Measurements from ENCODE around the gene MB21D2.

MB21D2 gene

DNA sequence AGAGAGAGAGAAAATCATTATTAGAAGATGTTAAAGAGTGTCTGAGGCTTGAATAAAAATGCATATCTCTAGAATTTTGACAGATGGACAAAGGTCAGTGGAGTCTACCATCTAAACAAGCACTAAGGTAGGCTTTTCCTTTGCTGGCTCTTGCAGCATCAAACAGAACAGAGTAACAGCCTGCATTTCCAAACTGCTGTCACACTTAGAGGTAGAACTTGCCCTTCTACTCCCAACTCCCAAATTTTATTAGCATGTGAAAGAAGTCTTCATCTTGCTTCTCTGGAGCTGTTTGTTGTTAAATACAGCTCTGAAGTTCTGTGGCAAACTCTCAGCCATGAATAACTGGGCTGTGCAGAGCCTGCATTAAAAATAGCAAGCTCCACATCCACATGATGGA is 4.1 kb upstream of the MB21D2 start:
- ATAC-seq (no peak), DNase-seq (no peak)

DNA sequence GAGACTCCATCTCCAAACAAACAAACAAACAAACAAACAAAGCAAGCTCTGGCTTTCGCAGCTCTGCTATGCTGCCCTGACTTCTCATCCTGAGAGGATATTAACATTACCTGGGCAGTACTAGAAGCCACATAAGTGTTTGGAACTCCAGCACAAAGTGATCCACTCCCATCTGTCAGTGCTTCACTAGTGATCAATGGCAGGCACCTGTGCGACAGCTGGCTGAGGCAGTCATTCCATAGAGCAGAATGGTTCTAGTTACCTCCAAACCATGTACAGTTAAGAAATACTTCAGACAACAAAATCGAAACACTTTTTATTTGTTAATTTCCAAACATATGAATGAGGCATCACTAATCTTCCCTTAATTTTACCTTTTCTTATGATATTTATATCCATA is 2.8 kb upstream of the MB21D2 start:
- DNase-seq (no peak), ATAC-seq (no peak)

DNA sequence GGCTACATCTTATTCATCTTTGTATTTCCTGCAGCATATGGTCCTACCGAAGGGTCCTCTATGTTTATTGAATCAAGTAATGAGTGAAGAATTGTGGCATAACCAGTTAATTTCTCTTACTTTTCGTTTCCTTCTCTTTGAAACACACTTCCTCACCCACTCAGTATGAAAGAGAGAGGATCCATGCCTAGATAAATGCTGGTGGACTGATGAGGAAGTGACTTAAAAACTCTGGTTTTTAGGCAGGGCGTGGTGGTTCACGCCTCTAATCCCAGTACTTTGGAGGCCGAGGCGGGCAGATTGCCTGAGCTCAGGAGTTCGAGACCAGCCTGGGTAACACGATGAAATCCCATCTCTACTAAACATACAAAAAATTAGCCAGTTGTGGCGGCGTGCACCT is 2.2 kb upstream of the MB21D2 start:
- DNase-seq (no peak), ATAC-seq (no peak)

DNA sequence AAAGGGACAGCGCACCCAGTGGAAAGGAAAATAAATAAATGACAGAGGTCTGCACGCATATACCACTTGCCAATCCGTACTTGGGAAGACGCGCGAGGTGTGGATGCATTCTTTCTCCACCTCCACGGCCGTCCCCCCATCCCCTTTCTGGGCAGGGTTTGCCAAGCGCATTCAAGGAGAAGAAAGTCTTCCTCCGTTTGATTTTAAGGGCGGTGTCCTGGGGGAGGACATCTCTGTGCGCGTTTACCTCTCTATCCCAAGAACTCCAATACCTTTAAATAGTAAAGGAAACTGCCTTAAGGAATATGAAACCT is 576 bp upstream of the MB21D2 start:
- ATAC-seq: no peak

DNA sequence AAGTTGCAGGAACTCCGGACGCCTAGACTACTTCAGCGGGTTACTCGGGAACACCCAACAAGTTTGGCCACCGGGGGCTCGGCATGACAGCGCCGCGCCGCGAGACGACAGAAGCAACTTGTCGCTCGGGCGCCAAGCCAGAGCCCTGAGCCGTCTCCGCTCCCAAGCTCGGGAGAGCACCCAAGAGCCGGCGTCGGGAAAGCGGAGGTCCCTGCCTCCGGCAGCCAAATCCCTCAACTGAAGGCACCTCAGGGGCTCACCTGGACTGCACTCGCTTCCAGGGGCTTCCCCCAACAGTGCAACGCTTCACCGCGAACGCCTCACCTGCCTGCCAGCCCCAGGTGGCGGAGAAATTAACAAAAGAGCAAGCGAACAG is 640 bp downstream of the MB21D2 start:
- ATAC-seq (peak; percentile 9), DNase-seq (peak; percentile 37)

More for the DNA sequence above, 576 bp upstream of the MB21D2 start:
- DNase-seq: no peak

DNA sequence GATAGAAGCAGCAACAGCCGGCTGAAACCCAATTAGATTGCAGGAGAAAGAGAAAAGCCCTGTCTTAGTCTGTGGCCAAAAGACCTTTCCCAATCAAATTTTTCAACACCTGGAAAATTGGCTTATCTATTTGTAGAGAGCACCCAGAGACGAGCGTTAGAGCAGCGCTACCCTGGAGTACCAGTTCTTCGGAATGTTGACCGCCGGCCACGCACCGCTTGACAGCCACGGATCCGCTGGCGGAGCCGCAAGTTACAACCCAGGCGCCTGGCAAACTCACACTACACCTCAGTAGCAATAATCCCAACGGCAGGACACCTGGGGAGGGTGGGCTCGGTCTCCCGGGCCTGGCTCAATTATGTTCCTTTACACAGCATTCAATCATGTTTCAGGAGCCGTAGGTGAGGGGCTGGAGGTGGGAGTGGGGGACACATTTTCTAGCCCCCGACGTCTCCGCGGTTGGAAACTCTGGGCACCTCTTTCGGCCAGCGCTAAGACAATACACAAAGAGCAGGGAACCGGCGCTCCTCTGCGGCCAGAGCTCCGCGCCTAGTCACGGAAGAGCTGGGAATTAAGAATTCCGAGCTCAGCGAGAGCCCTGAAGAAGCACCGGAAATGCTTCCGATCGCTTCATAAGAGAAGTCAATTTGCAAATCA is 1.2 kb downstream of the MB21D2 start:
- peak; percentile 13 for DNase-seq
- ATAC-seq: no peak

DNA sequence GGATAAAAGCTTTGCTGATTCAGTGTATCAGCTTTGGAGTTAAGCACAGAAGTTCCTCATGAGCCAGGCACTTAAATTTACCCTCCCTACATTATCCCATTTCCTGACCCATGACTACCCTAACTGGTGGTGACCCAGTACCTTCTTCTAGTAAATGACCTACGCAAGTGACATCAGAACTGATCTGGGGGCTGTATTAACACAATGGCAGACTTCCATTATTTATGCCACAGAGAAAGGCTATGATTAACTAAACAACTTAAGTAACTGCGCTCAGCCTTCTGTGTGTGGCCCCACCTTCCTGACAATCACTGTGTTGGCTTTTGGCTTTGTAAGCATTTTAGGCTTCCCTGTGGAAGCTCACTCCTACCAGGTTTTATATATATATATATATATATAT is 1.9 kb downstream of the MB21D2 start:
- ATAC-seq: no peak
- DNase-seq: no peak

DNA sequence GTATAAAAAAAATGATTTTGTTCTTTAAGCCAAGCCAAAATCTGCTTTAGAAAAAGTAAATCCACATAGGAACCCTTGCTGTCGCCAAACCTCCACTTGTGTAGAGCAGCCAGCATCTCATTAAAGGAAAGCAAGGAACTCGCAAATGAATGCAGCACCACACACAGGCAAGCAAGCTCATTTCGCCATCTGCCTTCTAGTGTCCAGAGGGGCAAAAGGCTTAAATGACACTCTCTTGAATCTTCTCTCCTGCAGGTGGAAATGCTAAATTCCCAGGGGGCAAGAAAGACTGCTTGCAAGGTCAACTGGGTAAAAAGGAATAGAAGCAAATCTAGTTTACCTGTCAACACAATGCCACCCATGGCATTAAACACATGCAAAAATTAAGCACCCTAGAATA is 2.4 kb downstream of the MB21D2 start:
- ATAC-seq (no peak), DNase-seq (no peak)

DNA sequence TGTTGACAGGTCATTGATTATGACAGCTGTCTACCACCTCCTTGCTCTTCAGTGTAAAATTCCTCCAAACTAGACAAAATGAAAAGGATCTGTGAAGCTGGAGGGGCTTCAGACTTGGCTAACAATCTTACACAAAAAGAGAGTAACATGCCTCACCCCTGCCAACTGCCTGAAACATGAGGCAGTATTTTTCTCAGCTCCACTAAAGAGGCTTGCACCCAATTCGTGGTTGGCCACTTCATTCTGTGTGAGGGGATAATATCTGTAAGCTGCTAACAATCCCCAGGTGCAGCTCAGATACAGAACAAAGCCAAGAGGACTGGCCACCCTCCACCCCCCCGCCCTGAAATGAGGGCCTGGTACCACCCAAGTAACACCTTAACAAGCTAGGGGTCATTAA is 2.8 kb downstream of the MB21D2 start:
- ATAC-seq: no peak
- DNase-seq: no peak

DNA sequence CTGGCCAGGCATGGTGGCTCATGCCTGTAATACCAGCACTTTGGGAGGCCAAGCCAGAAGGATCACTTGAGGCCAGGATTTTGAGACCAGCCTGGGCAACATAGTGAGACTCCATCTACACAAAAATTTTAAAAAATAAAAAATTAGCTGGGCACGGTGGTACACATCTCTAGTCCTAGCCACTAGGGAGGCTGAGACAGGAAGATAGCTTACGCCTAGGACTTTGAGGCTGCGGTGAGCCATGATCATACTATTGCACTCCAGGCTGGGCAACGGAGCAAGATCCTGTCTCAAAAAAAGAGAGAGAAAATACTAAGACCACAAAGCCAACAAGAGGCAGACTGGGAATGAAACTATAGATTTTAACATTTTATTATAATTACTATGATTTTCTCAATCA is 4.1 kb downstream of the MB21D2 start:
- ATAC-seq (no peak), DNase-seq (no peak)

DNA sequence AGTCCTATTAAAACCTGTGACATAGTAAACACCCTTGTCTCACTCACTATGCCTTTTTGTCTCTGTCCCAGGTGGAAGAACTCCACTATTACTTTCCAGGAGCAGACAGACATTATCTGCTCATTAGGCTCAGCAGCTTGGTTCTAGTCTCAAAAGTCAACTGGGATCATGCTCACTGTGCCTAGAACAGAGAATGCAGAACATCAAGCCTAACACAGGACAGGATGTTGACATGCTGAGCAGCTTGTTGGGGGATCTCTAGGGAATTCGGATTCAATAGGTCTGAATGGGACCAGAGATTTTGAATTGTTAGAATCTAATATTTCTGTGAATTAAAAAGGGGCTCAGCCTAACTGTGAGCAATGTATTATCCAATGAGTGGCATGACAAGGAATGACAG is 6.4 kb downstream of the MB21D2 start:
- no peak for DNase-seq
- no peak for ATAC-seq

DNA sequence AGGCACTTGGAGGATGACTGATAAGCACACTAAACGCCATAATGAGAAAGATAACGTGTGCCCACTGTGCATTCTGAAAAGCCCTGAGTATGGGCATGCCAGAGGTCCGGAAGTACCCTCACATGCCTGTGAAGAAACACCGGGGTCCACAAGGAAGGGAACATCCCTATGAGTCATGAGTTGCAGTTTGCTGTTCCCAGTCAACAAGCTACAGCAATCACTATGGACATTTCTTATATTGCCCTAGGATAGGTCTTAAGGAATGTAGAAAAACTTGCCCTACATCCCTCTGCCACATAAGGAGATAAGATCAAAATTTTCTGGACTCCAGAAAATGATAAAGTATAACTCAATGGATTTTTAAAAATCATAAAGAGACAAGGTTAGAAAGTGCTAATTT is 9.9 kb downstream of the MB21D2 start:
- no peak for ATAC-seq
- no peak for DNase-seq

DNA sequence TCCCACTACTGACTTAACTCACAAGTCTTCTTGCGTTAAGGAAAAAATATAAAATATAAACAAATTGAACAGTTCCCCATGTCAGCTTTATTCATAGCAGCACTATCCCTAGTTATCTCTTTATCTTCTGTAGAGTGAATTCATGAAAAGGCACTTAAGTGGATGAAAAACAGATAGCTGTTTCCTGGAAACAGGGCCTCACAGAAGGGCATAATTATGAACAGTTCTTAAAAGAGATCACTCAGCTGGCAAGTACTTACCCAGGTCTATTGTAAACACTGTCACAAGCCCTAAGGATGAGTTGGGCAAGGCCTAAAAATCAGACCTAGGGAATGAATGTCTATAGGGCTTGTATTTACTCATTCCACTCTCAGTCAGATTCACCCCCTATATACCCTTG is 10.7 kb downstream of the MB21D2 start:
- ATAC-seq: peak; percentile 49

DNA sequence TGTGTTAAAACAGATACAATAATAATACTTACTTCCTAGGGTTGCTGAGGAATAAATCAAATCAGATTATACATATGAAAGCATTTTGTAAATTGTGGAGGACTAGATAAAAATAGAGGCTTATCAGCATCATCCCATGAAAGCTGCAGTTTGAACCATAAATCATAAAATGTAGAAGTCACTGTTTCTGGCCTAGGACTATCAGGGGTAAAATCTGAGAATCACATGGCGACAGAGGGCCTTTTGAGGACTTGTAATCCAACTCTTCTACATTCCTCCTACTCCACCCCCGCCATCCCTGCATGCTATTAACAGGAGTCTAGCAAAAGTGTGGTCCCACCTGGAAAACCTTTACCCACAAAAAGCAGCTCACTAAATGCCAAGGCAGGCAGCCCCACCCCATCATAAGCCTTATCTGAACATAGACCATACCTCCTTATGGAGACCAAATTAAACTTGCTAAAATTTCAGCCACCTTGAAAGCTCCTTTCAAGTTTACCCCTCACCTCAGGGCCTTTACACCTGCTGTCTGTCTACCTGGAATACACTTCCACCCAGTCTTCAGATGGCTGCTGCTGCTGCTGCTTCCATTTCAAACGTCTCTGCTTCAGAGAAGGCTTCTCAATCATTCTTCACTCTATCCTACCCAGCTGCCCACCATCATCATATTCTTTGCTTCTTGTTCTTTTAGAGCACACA is 11.5 kb downstream of the MB21D2 start:
- ATAC-seq: no peak
- DNase-seq: no peak

More for the DNA sequence above, 10.7 kb downstream of the MB21D2 start:
- no peak for DNase-seq

DNA sequence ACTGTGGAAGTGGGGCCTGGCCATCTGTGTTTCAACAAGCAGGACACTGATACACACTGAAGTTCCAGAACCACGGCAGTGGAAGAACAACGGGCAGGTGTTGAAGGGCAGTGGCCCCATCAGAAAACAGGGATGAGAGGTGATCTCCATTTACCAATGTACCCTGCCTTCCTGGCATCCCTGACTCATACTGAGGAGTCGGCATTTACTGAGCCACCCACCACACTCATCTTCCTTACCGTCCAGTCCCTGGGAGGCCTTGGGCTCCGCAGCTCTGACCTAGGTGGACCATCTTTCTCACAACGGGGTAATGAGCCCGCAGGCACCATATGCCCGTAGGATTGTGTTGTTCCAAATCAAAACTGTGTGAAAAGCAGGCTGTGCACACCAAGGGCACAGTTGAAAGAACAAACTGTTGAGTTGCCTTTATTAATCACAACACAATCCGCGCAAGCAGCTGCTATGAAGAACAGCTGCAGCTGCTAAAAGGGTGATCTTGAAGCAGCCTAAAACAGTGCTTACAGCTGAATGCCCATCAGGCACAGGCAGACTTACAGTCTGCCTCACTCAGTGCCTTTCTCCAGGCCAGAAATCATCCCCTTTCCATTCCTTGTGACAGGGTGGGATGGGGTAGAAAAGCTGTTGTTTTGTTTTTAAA is 12.9 kb downstream of the MB21D2 start:
- DNase-seq: no peak

DNA sequence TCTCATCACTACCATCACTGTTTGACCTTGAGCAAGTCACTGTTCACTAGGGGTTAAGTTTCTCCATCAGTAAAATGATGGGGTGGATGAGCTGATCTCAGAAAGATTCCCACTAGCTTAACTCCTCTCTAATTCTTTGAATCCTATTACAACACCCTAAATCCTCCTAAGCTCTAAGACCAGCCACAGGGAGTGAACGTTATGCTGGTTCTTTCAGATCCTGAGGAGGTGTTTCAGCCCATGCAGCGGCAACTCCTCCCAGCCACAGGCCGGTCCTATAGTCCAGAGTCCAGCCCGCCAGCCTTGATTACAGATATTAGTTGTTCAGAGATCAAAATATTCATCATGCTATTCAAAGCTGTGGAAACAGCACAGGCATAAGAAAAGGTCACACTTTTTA is 15.1 kb downstream of the MB21D2 start:
- DNase-seq: no peak
- no peak for ATAC-seq

More for the DNA sequence above, 12.9 kb downstream of the MB21D2 start:
- no peak for ATAC-seq

DNA sequence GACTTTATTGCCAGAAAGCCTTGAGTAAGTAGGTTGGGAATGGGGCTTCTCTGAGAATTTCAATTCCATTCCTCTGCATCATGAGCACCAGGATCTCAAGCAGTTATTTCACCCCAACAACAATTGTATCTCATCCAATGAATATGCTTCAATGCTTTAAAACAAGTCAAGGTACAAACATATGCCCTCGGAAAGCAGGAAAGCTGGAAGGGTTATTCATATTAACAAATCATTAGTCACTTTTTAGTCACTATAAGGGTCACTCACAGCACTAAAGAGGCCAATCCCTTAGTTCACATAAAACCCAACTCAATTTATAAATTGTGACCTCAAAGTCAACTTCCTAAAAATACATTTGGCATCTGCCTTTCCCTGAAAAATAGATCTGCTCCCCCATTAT is 16.2 kb downstream of the MB21D2 start:
- no peak for DNase-seq

DNA sequence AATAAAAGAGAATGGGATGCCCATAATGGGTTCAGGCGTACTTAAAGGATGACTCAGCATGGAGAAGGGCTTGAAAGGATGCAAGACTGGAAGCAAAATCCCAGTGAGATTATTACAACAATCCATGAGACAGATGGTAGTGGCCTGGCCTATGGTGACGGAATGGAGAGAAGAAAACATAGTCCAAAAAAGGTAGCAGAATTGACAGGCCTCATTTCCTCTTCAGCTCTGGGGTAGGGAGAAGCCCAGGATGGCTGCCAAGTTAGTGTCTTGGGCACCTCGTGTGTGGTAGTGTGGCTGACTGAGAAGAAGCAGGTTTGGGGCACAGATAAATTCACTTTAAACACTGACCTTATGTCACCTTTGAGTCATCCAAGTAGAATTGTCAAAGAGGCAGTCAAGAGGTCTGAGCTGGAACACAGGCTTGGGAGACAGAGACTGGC is 18.1 kb downstream of the MB21D2 start:
- ATAC-seq (peak; percentile 48), DNase-seq (no peak)

More for the DNA sequence above, 16.2 kb downstream of the MB21D2 start:
- ATAC-seq: no peak

DNA sequence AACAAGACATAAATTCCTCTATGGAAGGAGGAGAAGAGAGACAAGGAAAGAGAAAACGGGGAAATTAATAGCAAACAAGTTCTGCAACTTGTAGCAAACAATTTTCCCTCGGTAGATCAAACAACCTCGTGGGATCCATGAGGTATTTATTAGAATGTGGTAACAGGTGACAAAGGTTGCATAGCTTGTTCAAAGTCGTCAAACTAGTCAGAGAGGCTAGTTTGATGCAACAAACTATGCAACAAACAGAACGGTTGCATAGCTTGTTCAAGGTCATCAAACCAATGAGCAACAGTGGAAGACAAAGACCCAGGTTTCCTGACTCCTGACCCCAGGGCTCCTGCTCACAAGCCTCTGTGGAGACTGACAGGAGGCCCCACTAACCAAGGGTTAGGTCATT is 20.7 kb downstream of the MB21D2 start:
- ATAC-seq (no peak), DNase-seq (no peak)

DNA sequence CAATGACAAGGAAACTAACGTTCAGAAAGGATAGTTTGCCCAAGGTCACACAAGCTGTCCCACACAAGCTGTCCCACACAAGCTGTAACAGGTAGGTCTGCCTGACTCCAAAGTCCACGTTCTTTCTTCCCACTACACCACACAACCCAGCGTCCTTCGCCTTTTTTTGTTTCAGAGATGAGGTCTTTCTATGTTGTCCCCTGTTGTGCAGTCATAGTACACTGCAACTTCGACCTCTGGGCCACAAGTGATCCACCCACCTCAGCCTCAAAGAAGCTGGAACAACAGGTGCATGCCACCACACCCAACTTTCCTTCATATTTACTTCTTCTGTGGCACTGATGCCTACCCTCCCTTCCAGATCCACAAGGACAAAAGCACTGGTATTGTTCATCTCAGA is 21.4 kb downstream of the MB21D2 start:
- ATAC-seq (no peak), DNase-seq (no peak)

DNA sequence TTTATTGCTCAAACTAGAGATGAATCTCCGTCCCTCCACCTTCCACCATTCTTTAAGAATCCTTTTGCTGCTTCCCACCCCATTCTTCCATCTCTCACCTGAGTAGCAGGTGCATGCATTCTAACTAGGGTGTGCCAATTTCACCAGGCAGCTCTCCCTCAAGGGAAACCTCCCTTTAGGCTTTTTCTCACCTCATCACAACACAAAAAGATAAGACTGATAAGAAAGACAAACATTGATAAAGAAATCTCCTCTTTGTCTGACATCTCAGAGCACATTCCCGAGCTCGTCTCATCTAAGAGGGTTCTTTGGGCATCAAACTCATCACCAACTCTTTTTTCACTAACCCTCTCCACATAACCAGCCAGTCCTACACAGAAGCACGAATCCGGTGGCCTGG is 23.0 kb downstream of the MB21D2 start:
- ATAC-seq (no peak), DNase-seq (no peak)

DNA sequence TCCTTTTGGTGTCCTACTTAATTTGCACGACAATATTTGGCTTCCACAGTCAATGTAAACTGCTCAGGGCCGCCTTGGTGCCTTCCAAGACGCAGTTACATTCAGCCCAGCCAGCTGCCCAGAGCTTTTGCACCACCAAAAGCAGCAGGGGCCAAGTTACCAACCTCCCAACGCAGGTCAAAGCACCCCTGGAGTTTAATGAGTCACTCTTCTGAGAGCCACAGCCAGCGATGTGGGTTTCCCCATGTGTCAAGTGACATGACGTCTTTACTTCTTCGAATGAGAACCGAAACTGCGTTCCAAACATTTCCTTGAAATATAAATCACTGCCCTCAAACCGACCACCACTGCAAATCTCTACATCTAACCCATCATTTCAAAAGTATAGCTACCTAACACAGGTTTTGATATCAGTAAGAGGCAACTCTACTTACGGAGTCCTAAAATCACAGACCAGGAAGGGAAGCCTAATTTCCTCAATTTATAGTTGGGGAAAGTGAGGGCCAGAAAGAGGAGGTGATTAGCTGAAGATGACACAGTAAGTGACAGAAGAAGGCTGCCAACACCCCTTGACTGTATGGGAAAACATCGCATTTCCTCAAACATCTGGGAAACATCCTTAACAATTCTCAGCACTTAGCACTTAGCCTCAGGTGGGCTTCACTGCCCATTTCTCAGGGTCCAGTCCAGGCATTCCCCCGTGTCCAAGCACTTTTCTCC is 24.5 kb downstream of the MB21D2 start:
- DNase-seq: peak; percentile 67

More for the DNA sequence above, 24.5 kb downstream of the MB21D2 start:
- ATAC-seq: peak; percentile 96

All from stimulated activated naive CD8-positive, alpha-beta T cell treated with anti-CD3 and anti-CD28 coated beads, Interleukin-15, Interleukin-2, amounts not matched to agents 100 U/mL and 50 U/mL, for 24 hours (primary cell).